GF-D8 (cell line): ENCODE data around the gene KIF17.
A peak's percentile ranks its signal among the peaks of the same experiment; 100 is the strongest.

Source experiments
- DNase-seq: peaks from one replicate; lab custom pipeline; 2025; lab: John Stamatoyannopoulos, UW

Gene KIF17

DNA sequence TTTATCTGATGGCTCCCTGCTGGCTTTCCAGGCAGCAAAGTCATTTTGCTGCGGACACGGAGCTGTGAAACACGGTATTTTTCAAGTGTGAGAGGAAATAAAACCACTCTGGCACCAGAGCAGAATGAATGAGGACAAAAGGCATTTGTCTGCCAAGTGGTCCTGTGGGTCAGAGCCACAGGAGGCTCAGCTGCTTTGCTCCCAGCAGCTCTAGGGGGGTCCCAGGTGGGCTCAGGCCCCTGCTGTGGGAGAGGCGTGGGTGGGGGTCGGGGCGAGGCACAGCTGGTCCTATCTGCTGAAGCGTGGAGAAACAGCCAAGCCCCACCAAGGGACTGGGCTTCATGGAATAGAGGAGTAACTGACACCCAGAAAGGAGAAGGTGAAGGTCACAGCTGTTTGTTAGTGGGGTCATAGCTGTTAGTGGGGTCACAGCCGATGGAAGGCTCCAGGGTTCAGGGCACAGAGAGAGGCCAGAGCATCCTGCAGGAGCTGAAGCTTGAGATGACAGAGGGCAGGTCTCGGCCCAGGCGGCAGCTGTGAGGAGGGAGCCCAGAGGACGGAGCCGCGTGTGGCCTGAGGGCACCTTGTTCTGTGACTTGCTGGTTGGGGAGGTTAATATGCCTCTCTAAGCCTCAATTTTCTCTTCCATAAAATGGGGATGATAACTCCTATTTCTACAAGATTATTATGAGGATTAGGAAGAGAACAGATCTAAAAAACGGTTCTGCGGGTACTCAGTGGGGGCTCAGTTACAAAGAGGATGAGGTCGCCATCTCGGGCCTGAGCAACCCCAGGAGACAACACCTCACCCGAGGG is 7.1 kb downstream of the KIF17 start:
- no peak for DNase-seq

DNA sequence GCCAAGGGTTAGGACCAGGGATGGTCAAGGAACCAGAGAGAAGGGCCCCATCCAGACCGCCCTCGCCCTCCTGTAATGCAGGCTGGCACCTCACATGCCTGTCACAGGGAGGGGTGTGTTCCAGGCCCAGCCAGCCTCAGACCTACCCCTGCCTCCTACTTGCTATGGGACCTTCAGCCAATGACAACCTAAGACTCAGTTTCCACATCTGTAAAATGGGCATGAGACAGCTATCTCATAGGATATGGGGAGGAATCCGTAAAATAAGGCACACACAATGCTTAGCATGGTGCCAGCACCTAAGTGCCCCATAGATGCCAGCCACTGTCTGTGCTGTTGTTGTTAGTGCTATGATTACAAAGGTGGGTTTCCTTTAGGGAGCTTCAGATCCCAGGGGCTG is 7.9 kb downstream of the KIF17 start:
- no peak for DNase-seq

DNA sequence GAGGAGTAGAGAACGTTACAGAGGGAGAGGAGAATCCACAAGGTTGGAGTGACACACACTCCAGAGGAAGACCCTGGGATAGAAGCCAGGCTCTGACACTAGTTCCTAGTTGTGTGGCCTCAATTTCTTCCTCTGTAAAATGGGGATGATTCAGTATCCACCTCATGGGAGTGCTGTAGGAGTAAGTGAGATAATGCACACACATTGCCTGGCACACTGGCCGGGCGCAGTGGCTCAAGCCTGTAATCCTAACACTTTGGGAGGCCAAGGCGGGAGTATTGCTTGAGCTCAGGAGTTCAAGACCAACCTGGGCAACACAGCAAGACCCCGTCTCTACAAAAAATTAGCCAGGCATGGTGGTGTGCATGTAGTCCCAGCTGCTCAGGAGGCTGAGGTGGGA is 8.9 kb downstream of the KIF17 start:
- DNase-seq: no peak

DNA sequence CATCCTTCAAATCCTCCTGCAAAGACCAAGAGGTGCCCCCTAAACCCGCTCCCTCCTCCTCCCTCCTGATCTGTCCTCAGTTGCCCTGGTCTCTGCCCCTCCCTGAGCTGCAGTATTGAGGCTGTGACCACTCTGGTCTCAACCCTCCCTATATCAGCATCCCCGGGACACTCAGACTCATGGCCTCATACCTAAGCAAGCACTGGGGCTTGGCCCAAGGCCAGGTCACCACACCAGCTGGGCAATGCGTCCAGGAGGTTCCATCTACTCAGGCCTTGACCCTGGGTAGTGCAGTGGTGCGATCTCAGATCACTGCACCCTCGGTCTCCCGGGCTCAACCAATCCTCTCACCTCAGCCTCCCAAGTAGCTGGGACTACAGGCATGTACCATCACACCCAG is 9.8 kb downstream of the KIF17 start:
- no peak for DNase-seq

DNA sequence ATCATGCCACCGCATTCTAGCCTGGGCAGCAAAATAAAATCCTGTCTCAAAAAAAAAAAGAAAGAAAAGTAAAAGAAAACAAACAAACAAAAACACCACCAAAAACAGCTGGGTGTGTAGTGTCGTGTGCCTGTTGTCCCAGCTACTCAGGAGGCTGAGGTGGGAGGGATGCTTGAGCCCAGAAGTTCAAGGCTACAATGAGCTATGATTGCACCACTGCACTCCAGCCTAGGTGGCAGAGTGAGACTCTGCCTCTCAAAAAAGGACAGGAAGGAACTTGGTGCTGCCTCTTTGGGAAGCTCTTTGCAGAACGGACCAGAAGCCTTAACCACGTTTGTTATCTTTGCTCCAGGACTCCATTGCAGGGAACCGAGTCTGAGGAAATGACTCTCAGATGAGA is 11.0 kb downstream of the KIF17 start:
- DNase-seq: no peak

DNA sequence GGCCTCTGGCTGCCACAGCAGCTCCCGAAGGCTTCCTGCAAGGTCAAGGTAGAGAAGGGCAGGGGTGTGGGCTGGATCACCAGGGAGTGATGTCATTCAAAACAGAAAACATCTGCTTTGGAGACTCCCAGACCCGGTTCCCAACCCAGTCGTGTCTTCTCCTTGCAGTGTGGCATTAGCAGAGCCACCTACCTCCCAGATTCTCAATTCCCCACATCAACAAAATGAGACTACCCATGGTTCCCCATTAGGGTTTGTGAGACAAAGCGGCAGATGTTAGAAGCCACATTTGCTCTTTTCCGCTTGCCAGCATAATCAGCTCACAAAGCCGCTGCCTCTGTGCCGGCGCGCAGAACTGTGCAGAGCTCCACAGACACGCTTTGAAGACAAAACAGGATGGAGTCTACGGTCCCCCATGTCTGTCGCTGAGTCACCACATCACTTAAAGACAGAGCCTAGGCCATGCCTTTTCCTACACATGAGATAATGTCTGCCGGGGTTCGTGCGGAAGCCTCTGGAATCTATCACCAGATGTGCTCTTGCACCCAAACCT is 12.5 kb downstream of the KIF17 start:
- no peak for DNase-seq

DNA sequence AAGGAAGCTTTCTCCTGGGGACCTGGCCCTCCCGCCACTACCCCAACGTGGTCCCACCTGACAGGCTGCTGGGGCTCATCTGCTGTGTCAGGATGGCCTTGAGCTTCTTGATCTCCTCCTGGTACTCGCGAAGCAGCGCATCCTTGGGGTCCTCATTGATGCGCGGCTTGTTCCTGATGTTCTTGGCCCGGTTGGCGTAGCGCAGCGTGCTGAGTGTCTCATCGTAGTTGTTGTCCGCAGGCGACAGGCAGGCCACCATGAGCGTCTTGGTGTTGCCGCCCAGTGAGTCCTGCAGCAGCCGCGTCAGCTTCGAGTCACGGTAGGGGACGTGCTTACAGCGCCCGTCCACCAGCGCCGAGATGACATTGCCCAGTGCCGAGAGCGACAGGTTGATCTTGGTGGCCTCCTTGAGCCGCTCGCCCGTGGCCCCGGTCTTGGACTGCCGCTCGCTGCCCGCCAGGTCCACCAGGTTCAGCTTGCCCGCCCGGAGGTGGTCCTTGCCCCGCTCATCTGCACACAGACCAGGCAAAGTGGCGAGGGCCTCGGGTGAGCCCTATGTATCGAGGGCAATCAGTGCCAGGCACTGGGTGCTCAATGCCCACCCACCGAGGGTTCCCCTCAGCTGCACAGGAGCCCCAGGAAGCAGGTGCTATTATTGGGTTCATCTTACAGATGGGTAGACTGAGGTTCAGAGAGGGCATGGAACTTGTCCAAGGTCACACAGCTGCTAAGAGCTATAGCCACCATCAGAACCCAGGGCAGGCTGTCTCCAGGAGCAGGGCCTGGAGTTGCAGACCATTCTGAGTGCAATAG is 13.2 kb downstream of the KIF17 start:
- no peak for DNase-seq

DNA sequence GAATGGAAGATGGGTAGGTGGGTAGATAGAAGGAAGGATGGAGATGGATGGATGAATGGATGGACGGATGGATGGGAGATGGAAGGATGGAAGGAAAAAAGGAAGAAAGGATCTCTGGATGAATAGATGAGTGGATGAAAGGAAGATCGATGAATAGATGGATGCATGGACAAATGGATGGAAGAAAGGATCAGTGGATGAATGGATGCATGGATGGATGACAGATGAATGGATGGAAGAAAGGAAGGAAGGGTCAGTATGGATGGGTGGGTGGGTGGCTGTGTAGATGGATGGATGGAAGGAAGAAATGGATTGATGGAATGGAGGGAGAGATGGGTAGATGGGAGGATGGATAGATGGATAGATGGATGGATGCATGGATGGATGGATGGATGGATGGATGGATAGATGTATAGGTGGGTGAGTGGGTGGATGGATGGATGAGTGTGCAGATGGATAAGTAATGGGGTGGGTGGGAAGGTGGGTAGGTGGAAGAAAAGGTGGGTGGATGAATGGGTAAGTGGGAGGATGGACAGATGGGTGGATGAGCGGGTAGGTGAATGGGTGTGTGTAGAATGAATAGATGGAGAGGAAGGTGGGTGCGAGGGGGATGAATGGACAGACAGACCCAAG is 14.6 kb downstream of the KIF17 start:
- DNase-seq: no peak

DNA sequence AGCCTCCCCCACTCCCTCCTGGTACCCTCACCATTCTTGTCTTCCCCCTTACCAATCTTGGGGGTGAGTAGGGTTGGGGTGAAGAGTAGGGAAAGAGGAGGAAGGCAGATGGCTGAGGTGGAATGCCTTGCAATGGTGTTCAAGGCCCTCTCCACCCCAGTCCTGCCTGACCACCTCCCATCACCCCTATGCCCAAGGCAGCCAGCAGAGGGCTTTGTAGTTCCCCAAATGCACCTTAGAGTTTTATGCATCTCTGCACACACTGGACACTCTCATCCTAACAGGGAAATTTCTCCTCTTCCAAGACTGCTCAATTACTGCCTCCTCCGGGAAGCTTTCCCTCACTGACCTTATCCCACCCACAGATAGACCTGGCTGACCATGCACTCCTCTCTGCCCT is 15.4 kb downstream of the KIF17 start:
- DNase-seq: no peak

DNA sequence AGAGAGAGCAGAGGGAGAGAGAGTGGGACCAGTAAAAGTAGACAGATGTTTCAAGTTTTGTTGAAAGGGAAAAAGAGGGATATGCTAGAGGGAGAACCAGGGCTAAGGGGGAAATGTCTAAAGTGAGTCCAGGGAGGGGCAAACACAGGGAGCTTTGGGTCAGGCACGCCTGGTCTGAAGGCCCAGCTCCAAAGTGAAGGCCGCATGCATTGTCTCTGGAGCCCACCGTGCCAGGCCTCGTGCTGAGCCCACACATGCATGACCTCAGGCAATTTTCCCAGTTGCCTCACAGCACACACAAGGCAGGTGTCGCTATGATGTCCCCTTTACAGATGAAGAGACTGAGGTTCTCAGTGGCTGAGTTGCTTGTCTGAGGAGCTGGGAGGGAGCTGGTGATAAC is 16.0 kb downstream of the KIF17 start:
- DNase-seq: no peak

DNA sequence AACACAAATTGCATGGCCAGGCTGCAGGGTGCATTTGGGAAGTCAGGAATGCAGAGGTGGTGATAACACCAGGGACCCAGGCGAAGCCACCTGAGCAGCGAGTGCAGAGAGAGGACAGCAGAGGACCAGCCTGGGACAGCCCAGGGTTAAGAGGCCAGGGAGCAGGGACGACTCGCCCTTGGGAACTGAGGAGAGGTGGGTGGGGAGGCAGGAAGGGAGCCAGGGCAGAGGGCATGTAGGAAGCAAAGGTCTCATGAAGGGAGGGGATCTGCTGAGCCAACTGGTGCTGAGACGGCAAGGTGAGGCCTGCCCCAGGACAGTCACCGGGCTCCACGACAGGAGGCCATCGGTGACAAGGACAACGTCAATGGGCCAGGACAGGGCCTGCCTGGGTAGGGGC is 16.4 kb downstream of the KIF17 start:
- no peak for DNase-seq

DNA sequence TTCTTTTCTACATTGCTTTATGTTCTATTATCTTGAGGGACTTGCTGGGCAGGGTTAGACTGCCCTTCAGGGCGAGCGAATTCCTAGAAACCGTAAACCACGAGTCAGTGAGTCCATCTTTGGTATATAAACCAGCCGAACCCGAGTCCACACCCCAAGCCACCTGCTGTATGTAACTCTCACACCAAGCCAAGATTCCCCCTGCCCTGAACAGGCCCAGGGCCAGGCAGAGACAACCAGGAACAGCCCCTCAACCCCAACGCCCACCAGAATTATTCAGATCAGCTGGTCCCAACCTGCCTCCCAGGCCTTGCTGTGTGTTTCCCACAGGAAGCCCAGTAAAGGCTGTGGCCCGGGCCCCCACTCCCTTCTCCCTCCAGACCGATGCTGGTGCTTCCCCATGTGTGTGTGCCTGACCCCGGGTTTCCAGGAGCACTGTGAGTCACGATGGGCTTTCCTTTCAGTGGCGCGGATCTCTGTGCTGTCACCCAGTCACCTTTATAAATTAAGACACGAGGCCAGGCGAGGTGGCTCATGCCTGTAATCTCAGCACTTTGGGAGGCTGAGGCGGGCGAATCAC is 17.1 kb downstream of the KIF17 start:
- no peak for DNase-seq

DNA sequence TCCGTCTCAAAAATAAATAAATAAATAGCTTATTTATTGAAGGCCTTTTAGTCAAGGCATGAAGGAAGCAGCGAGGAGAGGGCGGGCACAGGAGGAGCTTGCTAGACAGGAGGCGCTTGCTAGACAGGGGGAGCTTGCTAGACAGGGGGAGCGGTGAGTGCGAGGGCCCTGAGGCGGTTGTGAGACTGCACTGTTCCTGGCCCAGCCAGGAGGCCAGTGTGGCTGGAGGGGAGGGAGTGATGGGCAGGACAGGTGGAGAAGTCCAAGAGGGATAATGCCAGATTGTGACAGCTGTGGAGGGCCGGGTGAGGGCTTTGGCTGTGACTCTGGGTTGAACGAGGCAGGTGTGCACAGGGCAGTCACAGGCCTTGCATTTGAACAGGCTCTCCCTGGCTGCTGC is 18.2 kb downstream of the KIF17 start:
- DNase-seq: no peak

DNA sequence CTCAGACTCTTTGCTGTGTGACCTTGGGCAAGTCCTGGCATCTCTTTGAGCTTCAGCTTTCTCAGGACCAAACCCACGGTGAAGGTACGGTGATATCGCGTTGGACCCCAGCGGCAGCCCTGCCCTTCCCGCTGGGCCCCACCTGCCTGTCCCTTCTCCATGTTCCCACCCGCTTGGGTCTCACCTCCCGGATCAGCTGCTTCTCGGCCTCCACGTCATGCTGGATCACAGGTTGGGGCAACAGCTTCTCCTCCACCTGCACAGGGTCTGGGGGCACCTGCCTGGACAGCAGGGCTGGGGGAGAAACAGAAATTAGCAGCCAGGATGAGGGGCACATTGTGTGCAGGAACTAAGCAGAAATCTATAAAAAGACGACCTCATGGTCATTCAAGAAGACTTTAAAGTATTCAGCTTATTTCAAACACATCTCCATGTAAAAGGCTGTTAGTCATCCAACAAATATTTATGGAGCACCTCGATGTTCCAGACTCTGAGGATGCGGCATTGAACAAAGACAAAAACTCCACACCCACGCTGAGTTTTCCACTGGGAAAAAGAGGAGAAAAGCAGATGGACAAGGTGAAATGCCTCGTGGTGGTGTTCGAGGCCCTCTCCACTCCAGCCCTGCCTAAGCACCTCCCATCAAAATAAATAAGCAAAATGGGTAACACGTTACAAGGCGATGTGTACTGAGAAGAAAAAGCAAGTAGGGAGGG is 19.5 kb downstream of the KIF17 start:
- no peak for DNase-seq

DNA sequence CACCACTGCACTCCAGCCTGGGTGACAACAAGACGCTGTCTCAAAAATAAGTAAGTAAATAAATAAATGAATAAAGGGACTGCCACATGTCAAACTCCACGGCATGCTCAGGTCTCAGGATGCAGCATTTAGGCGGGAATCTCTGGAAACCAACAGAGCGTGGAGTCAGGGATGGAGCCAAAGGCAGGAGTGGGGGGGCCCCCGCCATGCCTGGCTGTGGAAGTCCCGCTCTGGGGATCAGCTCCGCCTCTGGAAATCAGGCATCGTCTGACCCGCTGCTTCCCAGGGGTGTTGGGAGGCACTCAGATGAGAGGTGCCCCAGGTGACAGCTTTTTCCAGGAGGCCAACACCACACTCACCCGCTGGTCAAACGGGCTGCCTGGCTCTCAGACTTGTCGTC is 20.2 kb downstream of the KIF17 start:
- no peak for DNase-seq

DNA sequence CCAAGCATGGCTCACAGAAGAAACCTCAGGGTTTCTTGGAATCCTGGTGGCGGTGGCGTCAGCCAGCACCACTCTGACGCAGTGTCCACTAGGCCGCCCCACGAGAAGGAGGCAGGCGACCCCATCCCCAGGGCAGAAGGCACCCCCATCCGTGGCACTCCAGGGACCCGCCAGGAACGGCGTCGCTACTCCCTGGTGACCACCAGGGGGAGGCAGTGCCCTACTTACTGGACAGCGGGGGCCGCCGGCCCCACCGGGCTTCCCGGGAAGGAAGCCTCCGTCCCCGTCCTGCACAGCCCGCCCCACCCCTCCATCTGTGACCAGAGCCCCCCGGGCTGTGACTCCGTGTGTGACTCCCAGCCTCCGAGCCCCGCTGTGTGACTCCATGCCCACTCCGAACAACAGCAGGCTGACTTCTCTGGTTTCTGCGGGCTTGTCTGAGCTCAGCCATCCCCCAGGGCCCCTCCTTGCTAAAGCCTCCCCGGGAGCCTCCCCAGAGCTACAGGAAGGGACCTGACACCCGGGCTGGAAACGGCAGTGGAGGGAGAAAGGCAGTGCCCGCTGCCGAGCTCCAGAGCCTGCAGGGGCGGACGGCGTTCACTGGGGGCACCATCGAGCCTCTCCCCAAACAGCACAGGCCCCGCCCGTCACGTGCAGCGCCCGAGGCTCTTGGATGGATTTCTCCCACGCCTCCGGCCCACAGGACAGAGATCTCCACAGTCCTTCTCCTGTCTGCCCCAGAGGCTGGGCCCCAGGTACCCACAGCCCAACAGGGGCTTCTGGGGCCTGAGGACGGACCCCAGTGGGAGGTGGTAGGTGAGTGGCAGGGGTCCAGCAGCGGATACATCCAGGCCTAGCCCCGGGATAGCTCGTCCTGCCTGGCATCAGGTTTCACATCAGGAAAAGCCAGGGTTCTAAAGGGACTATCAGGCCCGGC is 21.1 kb downstream of the KIF17 start:
- DNase-seq: peak; percentile 35

DNA sequence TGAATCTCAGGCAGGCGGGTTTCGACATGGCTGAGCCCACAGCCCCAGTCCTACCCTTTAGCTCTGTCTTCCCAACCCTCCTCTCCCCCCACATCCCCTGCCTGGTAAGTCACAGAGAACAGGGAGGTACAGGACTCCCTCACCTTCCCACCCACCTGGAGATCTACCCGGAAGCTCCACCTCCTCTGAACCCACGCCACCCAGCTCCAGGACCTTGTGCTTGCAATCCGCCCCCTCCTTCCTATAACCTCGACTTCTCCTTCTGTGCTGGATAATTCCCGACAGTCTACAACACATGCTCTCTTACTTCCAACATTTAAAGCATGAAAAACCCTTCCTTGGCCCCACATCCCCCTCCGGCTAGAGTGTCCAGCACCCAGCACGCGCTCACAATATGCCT is 22.3 kb downstream of the KIF17 start:
- no peak for DNase-seq

DNA sequence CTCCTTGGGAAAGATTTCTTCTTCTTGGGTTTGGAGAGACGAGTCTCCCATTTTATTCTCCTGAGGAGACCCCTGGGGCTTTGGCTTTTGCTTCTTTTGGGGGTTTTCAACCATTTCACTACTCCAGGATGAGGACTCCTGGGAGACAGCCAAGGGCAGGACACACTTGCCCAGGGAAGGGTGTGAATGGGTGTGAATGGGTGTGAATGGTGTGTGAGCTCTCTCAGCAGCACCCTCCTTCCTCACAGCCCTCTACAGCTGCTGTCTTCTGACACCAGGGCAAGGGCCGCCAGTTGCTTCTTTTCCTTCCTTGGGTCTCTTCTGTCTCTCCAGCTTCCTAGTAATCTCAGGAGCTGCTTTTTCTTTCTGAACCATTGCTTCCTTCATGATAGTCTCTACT is 24.2 kb downstream of the KIF17 start:
- DNase-seq: no peak

DNA sequence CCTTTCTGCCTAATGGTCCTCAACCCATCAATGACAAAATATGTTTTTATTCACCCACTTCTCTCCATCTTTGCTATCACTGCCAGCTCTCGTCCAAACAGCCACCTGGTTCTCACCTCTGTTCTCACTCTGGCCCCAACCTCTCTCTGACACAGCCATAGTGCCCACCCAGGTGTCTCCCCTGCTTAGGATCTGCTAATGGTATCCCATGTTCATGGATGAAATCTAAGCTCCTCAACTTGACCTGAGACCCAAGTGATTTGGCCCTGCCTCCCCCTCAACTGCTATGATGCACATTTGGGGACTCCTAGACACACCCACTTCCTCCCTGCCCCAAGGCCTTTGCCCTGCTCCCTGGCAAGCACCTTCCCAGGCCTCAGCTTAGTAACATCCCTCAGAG is 25.9 kb downstream of the KIF17 start:
- no peak for DNase-seq

DNA sequence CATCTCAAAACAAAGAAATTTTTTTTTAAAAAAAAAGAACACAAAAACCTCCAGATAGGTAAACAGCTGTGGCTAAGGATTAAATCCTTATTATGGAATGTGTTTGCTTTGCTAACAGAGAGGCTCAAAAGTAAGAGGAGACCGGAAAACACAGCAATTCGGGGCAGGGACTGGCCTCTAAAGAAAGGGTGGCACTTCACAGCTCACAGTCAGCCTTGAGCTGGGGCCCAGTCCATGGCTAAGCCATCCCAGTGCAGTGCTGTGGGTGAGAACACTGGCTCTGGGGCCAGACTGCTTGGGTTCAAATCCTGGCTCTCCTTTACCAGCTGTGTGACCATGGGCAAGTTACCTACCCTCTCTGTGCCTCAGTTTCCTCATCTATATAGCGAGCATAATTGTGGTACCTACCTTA is 28.2 kb downstream of the KIF17 start:
- no peak for DNase-seq
